HUDEP-2 (cell line): Measurements from ENCODE around the gene BANF2.
"Not testable (repeated sequence)": the region's sequence is repeated elsewhere in the genome, so short reads cannot be mapped to it uniquely, and the experiment has no call there.

Source experiments
- DNase-seq, 76 experiments: peaks; one replicate each; lab custom pipeline; 2025; ENCODE audit not compliant: unreplicated experiment in 76 of 76; lab: John Stamatoyannopoulos, UW

BANF2 gene

DNA sequence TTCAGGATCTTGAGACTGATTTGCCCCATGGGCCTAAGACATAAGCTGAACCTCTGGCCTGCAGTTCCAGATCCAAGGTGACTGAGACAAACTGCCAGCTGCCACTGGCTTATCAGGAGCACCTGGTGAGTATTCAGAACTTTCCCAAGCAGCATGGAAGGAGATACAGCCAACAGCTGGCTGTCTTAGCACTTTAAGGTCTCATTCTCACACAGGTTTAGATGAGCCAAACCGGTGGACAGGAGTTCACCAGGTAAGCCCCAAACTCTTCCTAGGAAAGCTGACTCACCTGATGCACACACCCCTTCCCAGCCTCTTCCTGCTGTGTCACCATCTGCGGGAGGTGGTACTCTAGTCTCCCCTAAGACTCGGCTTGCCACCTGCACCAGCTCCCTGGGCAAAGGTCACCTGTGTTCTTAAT lies at the start of gene BANF2:
BANF2 (plus strand) TSS at position 36 of the 421 bp plus-strand sequence. CDS start 25,060 bp downstream, outside the sequence.
- DNase-seq, result no peak

GRCh38 chr20:17650301-17651128 lies 49.3 kb upstream of the BANF2 start:
- DNase-seq, result no peak

DNA sequence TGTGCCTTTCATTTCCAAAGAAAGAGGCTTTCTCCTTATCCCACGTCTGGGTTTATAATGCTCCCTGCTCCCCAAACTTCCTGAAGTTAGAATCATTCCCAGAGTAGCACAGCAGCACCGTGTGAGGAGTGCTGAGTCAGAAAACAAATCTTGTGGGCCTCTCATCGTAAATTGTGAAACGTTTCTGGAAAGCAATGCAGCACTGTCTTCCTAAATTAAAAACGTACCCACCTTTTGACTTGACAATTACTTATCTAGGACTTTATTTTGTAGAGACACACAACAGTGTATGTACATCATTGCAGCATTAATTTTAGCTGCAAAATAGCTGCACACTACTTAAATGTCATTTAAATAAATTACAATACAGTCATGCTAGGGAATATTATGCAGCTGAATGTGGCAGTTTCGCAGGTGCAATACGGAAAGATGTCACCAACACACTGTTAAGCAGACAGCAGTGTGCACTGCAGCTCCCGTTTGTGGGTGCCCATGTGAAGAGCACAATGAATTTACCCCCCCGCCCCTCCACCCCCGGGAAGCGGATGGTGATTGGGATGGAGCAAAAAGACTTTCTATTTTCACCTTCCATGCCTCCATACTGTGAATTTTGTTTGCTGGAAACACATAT lies 48.5 kb upstream of the BANF2 start:
- DNase-seq, result no peak

DNA sequence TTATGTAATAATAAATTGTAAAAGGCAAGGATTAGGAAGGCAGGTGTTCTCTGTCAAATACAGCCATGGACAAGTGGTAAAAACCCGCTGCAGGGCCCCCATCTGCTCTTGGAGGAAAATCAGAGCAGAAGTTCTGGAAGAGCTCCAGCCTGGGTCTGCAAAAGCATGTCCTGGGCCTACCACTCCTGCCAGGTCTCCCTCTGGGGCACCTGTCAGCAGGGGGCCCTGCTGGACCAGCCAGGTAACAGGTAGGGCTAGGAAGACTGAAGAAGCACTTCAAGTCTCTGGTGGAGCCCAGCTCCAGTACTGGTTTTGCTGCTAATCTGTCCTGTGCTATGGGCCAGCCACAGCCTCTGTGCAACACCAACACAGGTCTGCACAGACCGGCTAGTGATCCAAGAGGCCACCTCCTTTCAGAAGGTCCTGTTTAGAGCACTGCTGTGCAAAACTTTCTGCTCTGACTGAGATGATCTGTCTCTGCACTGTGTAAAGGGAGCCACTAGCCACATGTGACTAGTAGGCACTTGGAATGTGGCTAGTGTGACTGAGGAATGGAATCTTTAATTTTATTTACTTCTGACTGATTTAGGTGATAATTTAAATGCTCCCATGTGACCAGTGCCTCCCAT lies 47.9 kb upstream of the BANF2 start:
- DNase-seq, result no peak

DNA sequence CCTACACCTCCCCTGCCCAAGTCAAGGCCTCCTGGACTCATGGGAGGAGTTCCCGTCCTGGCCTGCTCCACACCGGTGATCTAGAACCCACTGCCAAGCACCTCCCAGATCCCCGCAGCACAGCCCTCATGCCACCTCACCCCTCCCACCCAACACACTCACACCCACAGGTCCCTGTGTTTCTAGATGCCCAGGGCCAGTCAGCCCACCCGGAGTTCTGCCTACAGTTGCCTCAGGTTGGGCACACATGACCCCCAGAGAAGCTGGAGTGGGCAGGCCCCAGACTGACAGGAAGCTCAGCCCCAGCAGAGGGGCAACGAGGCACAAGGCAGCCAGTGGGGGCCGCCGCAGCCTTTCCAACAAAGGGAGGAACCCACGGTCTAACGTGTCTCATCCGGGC lies 47.4 kb upstream of the BANF2 start:
- DNase-seq, result no peak

- DNase-seq, result no peak
Observed at GRCh38 chr20:17653835-17654648, 45.7 kb upstream of the BANF2 start.

DNA sequence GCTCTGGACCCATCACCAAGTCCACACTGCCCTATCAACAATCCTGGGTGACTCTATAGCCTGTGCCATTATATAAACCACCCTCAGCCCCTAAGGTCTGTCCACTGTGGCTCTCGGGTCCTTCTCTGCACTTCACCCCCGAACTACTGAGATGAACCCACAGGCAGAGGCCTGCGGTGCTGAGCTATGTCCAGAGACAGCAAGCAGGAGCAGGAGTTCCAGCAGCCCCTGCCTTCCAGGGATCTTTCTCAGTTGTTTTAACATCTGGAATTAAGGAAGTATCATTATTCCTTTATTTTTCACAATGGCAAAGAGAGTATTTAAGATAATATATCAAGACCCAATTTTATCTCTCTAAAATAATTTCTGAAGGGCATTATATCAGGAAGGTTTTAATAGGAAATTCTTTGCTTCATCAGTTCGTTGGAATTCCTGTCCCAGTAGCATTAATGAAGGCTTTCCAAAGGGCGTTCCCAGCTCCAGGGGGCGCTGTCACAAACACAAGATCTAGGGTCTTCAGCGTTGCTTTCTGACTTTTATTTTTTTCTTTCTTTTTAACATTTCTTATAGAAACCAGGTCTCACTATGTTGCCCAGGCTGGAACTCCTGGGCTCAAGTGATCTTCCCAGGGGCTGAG lies 45.0 kb upstream of the BANF2 start:
- DNase-seq, result peak in 2 of 76 experiments; percentile 11 to 24

GRCh38 chr20:17655286-17655651 lies 44.5 kb upstream of the BANF2 start:
- no peak for DNase-seq

DNA sequence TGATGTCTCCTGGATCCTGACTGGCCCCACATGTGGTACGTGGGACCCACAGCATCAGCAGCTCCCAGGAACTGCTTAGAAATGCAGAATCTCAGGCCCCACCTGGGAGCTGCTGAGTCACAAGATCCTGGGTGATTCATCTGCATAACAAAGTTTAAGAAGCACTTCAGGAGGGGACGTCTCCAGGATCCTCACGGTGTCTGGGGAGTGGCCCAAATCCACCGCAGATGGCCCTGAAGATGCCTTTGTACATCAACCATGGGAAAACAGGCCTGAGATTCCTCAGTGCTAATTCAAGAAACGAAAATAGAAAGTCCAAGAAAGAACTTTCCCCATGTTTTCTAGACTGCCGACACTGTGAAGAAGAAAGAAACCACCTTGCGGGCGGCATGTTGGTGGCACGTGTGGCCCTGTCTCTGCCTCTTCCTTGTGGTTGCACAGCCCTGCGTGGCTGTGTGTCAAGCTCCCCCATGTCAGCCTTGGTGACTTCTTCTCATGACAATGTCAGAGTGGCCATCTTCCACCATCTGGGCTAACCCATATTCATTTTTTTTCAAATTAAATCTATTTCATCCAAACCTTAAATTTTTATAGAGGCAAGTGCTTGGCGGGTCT lies 43.8 kb upstream of the BANF2 start:
- no peak for DNase-seq

DNA sequence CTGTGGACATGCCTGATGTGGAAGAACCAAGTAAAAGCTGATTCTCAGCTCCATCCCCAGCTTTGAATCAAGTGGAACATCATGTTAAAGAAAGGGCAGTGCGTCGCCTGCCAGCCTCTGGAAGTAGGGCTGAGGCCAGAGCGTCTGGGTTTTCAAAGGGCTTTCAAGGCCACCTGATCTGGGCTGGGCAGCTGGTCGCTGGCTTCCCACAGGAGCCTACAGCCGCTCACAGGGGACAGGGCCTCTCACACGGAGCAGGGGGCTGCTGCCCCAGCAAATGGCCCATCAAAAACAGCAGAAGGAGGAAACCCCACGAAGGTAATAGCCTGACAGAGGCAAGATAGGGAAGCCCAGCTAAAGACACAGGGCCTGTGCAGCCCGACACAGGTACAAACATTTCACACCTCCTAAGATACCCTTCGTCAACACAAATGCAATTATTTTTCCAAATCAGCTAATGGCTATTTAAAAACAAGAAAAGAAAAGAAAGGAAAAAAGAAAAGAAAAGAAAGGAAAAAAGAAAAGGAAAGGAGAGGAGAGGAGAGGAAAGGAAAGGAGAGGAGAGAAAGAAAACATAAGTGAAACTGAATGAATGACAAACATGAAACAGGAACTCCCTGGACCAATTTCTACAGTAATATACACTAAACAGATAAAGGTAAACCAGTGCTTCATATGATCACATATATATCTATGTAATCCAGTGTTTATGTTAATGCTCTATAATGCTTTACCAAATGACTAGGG lies 42.5 kb upstream of the BANF2 start:
- DNase-seq, result no peak

DNA sequence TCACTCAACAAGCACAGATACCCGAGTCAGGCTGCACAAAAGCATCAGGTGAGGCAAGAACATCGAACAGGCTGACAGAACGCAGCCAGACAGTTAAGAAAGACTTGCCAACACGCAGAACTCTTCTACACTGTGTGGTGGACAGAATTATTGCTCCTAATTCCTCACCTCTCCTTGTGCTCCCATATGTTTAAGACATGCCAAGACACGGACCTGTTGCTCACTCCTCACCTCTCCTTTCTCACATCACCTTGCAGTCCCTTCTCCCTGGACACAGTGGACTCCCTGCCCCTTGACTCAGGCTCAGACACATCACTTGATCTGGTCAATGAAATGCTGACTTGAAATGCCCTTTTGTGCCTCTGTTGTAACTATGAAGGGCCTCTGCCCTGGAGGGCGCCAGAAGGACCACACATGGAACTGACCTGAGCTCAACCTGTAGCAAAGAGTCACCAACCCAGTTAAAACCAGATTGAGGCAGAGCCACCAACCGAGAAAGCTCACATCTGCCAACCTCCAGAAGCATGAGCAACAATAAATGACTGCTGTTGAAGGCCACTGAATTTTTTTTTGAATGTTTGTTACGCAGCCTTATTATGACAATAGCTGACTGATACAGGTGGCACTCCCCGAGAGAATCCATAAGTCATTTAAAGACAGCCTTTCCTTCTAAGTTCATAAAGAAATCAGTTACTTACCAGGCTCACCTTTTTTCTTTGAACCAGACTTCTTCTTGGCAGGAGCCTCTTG lies 41.7 kb upstream of the BANF2 start:
- no peak for DNase-seq

- no peak for DNase-seq
Observed at GRCh38 chr20:17658648-17658993, 41.1 kb upstream of the BANF2 start.

GRCh38 chr20:17659344-17659743 lies 40.4 kb upstream of the BANF2 start:
- DNase-seq, result not testable (repeated sequence)

DNA sequence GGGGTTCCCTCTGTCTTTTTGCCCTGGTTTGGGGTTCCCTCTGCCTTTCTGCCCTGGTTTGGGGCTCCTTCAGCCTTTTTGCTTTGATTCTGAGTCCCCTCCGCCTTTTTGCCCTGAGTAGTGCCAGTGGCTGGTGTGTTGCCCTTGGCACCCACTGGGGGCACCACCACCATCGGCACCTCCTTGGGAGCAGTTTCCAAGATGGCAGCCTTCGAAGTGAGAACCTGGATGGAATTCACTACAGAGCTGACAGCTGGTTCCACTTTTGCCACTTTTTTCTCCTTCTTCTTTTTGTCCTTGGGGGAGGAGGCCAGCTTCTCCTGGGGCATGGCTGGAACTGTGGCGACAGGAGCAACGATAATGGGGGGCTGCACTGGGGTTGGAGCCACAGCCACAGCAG lies 40.0 kb upstream of the BANF2 start:
- no peak for DNase-seq

DNA sequence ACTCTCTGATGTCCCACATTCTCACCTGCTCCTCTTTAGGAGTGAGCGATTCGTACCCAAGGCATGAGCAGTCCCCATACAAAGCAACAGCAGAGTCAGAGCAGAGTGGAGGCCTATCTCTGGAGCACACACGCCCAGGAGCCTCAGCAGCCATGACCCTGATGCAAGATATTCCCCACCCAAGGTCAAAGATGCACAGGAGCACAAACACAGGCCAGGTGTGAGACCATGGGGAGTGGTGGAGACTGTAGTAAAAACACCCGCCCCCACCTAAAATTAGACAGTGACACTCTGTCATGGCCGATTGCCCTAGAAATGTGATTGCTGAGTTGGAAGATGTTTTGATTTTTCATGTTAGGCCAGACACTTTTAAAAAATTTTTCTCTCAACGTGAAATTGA lies 39.1 kb upstream of the BANF2 start:
- DNase-seq, result no peak

GRCh38 chr20:17661121-17661744 lies 38.5 kb upstream of the BANF2 start:
- no peak for DNase-seq

DNA sequence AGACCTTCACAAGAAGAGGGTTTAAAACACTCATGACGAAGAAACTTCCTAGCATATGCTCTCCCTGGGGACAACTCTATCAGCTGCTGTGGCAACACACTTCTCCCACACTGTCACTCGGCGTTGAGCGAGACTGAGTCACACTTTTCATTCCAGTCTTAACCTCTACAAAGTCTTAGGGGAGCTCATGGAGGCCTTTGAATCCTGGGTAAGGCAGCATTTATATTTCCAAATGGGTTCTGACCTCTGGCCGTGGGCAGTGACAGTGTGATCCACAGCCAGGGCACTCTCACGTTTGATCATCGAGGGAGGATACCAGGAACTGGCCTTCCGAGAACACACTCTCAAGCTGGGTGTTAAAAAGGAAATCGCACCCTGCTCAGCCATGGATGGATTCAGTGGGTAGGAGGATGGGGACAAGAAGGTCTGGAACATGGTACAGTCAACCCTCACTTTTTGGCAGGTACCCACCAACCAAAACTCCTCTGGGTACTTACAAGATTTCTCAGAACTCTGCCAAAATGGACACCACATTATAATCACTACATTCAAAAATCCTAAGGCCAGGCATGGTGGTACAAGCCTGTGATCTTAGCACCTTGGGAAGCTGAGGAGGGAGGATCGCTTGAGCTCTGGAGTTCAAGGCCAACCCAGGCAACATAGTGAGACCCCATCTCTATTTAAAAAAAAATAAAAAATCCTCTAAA lies 37.3 kb upstream of the BANF2 start:
- no peak for DNase-seq

- DNase-seq, result no peak
Observed at GRCh38 chr20:17663040-17663399, 36.7 kb upstream of the BANF2 start.
